ENCODE data around the gene GRIN2A. TPM values are rescaled to one million over a fixed set of nuclear protein-coding genes. Genes with fewer than 3 reads are reported as not detected.

GRIN2A gene
- polyA plus RNA-seq, 2 donors = 0.02 to 0.04 TPM

DNA sequence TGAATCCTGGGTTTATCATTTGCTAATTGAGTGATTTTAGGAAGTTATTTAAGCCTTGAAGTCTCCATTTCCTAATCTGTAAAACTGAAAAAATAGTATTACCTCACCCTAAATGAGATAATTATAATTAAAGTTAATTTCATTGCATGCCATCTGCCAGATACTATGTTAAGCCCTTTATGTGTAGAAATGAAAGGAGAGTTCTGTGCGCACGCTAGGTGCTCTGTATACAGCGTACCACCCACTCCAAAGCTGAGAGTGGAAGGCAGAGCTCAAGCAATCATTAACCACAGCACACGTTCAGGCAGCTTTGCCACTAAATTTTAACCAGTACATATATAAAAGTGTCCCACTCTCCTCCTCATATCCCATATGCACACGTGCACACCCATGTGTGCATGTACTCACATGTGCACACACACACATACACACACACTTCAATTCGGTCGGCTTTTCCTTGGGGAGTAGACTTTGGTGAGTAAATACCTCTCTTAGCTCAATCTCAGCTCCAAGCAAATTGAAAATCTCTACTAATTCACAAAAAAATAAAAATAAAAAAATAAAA is 204.8 kb downstream of the GRIN2A start:
- Histone ChIP-seq H3K9me3 (ENCODE audit: control insufficient read depth in 2 of 2, insufficient read depth in 1 of 2, low read depth in 1 of 2, low read length in 1 of 2) (no peaks in the 10 kb centered on the region), H3K4me3 (ENCODE audit: low read depth in 1 of 2, low read length in 2 of 2) (no peak overlapping the region), H3K27ac (ENCODE audit: low read depth in 2 of 2, low read length in 1 of 2) (no peak overlapping the region), H3K36me3 (ENCODE audit: control insufficient read depth in 2 of 2, insufficient read depth in 2 of 2, low read length in 1 of 2) (no peaks in the 10 kb centered on the region), H3K27me3 (ENCODE audit: control insufficient read depth in 1 of 2, insufficient read depth in 2 of 2, low read length in 2 of 2) (no peaks in the 10 kb centered on the region), H3K4me1 (ENCODE audit: control insufficient read depth in 2 of 2, insufficient read depth in 2 of 2, low read length in 1 of 2) (no peaks in the 10 kb centered on the region)
- 74 to 77% methylated on average over 7 of the region's 7 CpGs for WGBS, 2 donors

DNA sequence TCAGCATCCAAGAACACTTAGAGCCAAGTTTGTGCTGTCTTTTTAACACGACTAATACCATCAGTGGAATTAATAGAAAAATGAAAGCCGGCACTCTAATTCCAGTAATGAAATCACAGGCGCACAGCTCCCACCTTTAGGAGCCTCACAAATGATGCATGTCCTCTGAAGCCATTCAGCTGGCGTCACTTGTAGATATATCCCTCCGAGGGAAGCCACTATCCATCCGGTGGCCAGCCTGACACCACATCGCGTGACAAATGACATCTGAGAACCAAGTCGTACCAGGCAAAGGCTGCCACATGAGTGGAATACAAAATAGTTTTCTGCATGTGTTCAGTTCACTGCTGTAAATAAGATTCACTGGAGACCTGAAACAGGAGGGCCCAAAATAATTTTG is 205.6 kb downstream of the GRIN2A start:
- Histone ChIP-seq H3K36me3 (ENCODE audit: control insufficient read depth in 2 of 2, insufficient read depth in 2 of 2, low read length in 1 of 2) (no peaks in the 10 kb centered on the region), H3K27me3 (ENCODE audit: control insufficient read depth in 1 of 2, insufficient read depth in 2 of 2, low read length in 2 of 2) (no peaks in the 10 kb centered on the region), H3K27ac (ENCODE audit: low read depth in 2 of 2, low read length in 1 of 2) (no peak overlapping the region), H3K4me3 (ENCODE audit: low read depth in 1 of 2, low read length in 2 of 2) (no peak overlapping the region), H3K9me3 (ENCODE audit: control insufficient read depth in 2 of 2, insufficient read depth in 1 of 2, low read depth in 1 of 2, low read length in 1 of 2) (no peaks in the 10 kb centered on the region), H3K4me1 (ENCODE audit: control insufficient read depth in 2 of 2, insufficient read depth in 2 of 2, low read length in 1 of 2) (no peaks in the 10 kb centered on the region)
- WGBS, 2 donors = 78 to 79% methylated on average over 9 of the region's 9 CpGs

DNA sequence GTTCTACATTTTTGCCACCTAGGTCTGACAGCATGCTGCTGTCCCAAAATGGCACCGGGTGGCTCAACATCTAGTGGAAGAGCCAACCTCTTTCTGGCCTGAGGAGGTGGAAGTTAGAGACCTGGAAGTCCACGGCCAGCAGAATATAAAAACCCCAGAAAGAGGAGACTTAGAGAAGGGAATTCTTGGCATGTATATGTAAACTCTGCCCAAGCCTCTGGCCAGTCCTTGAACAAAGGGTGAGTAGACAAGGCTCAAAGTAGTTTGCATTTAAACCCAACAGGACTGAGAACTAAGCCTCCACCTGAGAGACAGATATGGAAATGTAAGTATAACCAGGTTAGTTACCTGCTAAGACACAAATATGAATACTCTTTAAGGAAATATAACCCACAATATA is 210.3 kb downstream of the GRIN2A start:
- no peaks in the 10 kb centered on the region for H3K36me3 ChIP-seq (ENCODE audit: control insufficient read depth in 2 of 2, insufficient read depth in 2 of 2, low read length in 1 of 2)
- WGBS, 2 donors = 55 to 73% methylated on average over 2 of the region's 2 CpGs
- no peaks in the 10 kb centered on the region for H3K9me3 ChIP-seq (ENCODE audit: control insufficient read depth in 2 of 2, insufficient read depth in 1 of 2, low read depth in 1 of 2, low read length in 1 of 2)

DNA sequence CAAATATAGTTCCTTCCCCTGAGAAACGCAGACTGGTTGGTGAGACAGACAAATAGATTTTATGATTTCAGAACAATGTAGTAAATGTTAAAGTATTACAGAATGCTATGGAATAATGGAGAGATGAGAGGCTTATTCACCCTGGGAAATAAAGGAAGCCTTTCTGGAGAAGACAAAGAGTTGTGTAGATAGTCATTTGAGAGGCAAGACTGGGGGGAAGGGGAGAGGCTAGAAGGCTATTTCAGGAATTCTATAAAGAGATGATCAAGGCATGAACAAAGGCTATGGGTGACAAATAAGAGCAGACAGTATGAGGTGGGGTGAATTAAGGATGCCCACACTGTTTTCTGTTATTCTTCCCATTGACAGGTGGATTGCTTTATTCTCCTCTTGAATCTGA is 211.4 kb downstream of the GRIN2A start:
- WGBS, 2 donors = 59 to 71% methylated on average over 1 of the region's 1 CpG
- Histone ChIP-seq H3K4me3 (ENCODE audit: low read depth in 1 of 2, low read length in 2 of 2) (no peak overlapping the region), H3K27ac (ENCODE audit: low read depth in 2 of 2, low read length in 1 of 2) (no peak overlapping the region), H3K4me1 (ENCODE audit: control insufficient read depth in 2 of 2, insufficient read depth in 2 of 2, low read length in 1 of 2) (no peaks in the 10 kb centered on the region), H3K9me3 (ENCODE audit: control insufficient read depth in 2 of 2, insufficient read depth in 1 of 2, low read depth in 1 of 2, low read length in 1 of 2) (no peaks in the 10 kb centered on the region), H3K27me3 (ENCODE audit: control insufficient read depth in 1 of 2, insufficient read depth in 2 of 2, low read length in 2 of 2) (no peaks in the 10 kb centered on the region), H3K36me3 (ENCODE audit: control insufficient read depth in 2 of 2, insufficient read depth in 2 of 2, low read length in 1 of 2) (no peaks in the 10 kb centered on the region)

More for the DNA sequence above, 210.3 kb downstream of the GRIN2A start:
- Histone ChIP-seq H3K4me1 (ENCODE audit: control insufficient read depth in 2 of 2, insufficient read depth in 2 of 2, low read length in 1 of 2) (no peaks in the 10 kb centered on the region), H3K4me3 (ENCODE audit: low read depth in 1 of 2, low read length in 2 of 2) (no peak overlapping the region), H3K27ac (ENCODE audit: low read depth in 2 of 2, low read length in 1 of 2) (no peak overlapping the region), H3K27me3 (ENCODE audit: control insufficient read depth in 1 of 2, insufficient read depth in 2 of 2, low read length in 2 of 2) (no peaks in the 10 kb centered on the region)

DNA sequence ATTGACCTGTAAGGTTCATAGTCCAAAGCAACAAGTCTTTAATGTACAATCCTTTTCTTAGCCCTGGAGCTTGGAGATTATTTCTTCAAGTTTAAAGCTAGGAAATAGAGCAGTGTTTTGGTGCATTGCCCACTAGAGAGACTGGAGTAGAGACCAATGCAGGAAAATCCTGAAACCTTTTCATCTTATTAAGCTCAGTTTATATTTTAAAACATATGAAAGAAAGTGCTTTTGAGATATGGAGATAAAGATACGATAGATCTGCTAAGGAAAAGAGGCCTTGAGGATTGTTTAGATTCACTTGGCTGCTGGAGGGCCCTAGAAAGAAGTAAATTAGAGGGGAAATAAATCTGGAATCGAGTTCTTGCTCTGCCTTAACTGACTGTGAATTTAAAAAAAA is 212.0 kb downstream of the GRIN2A start:
- Histone ChIP-seq H3K36me3 (ENCODE audit: control insufficient read depth in 2 of 2, insufficient read depth in 2 of 2, low read length in 1 of 2) (no peaks in the 10 kb centered on the region), H3K27me3 (ENCODE audit: control insufficient read depth in 1 of 2, insufficient read depth in 2 of 2, low read length in 2 of 2) (no peaks in the 10 kb centered on the region), H3K27ac (ENCODE audit: low read depth in 2 of 2, low read length in 1 of 2) (no peak overlapping the region), H3K4me1 (ENCODE audit: control insufficient read depth in 2 of 2, insufficient read depth in 2 of 2, low read length in 1 of 2) (no peaks in the 10 kb centered on the region), H3K4me3 (ENCODE audit: low read depth in 1 of 2, low read length in 2 of 2) (no peak overlapping the region), H3K9me3 (ENCODE audit: control insufficient read depth in 2 of 2, insufficient read depth in 1 of 2, low read depth in 1 of 2, low read length in 1 of 2) (no peaks in the 10 kb centered on the region)
- 43 to 46% methylated on average over 2 of the region's 2 CpGs for WGBS, 2 donors

DNA sequence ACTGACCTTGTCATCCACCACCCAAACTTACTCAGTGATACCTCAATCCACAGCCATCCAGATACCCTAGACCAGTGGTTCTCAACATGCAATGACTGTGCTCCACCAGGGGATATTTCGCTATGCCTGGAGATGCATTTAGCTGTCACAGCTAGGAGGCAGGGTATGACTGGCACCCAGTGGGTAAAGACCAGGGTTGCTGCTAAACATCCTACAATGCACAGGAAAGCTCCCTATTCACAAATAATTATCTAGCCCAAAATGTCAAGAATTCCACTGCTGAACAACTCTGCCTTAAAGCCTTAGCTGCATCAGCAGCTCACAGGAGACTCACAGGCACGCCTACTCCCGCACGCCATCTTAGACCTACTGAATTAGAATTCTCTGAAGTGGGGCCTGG is 212.6 kb downstream of the GRIN2A start:
- Histone ChIP-seq H3K4me1 (ENCODE audit: control insufficient read depth in 2 of 2, insufficient read depth in 2 of 2, low read length in 1 of 2) (no peaks in the 10 kb centered on the region), H3K4me3 (ENCODE audit: low read depth in 1 of 2, low read length in 2 of 2) (no peak overlapping the region), H3K27me3 (ENCODE audit: control insufficient read depth in 1 of 2, insufficient read depth in 2 of 2, low read length in 2 of 2) (no peaks in the 10 kb centered on the region), H3K36me3 (ENCODE audit: control insufficient read depth in 2 of 2, insufficient read depth in 2 of 2, low read length in 1 of 2) (no peaks in the 10 kb centered on the region), H3K27ac (ENCODE audit: low read depth in 2 of 2, low read length in 1 of 2) (no peak overlapping the region), H3K9me3 (ENCODE audit: control insufficient read depth in 2 of 2, insufficient read depth in 1 of 2, low read depth in 1 of 2, low read length in 1 of 2) (no peaks in the 10 kb centered on the region)
- WGBS, 2 donors = 94 to 97% methylated on average over 4 of the region's 4 CpGs

DNA sequence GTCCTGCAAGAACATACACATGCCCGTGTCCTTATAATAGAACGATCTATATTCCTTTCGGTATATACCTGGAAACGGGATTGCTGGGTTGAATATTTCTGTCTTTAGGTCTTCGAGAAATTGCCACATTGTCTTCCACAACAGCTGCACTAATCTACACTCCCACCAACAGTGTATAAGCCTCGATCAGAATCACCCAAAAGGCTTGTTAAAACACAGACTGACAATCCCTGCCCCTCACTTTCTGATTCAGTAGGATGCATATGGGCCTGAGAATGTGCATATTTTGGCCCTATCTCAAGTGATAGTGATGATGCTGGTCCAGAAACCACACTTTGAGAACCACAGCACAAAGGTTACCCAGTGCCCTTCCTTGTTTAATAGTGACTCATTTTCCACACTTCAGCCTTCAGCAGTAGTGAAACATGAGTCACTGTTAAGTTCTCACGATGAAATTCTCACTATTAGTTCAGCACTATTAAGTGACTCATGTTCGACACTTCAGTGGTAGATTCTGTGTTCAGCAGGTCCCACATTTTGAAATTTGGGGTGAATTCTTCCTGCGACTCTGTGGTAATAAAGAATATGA is 215.6 kb downstream of the GRIN2A start:
- Histone ChIP-seq H3K36me3 (ENCODE audit: control insufficient read depth in 2 of 2, insufficient read depth in 2 of 2, low read length in 1 of 2) (no peaks in the 10 kb centered on the region), H3K27me3 (ENCODE audit: control insufficient read depth in 1 of 2, insufficient read depth in 2 of 2, low read length in 2 of 2) (no peaks in the 10 kb centered on the region), H3K27ac (ENCODE audit: low read depth in 2 of 2, low read length in 1 of 2) (no peak overlapping the region), H3K4me3 (ENCODE audit: low read depth in 1 of 2, low read length in 2 of 2) (no peak overlapping the region), H3K9me3 (ENCODE audit: control insufficient read depth in 2 of 2, insufficient read depth in 1 of 2, low read depth in 1 of 2, low read length in 1 of 2) (no peaks in the 10 kb centered on the region), H3K4me1 (ENCODE audit: control insufficient read depth in 2 of 2, insufficient read depth in 2 of 2, low read length in 1 of 2) (no peaks in the 10 kb centered on the region)
- WGBS, 2 donors = 72 to 83% methylated on average over 9 of the region's 9 CpGs

DNA sequence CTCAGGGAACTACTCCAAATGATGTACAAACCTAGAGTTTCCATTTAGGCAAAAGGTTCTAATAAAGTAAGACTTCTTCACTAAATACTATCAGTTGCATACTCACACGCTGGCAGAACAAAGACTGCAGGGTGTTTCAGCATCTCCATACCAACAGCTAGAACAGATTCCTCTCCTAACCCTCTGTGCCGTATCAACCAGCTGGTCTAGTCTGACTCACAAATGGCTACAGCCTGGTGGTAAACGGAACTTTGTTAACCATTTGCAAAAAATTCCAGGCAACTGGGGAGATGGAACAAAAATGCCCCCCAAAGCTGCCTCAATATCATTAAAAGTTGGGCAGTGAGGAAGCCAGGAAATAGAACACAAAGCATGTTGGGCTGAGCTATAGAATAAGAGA is 217.1 kb downstream of the GRIN2A start:
- WGBS, 2 donors = 57 to 63% methylated on average over 3 of the region's 3 CpGs
- H3K4me1 ChIP-seq (ENCODE audit: control insufficient read depth in 2 of 2, insufficient read depth in 2 of 2, low read length in 1 of 2) = no peaks in the 10 kb centered on the region
- H3K36me3 ChIP-seq (ENCODE audit: control insufficient read depth in 2 of 2, insufficient read depth in 2 of 2, low read length in 1 of 2) = no peaks in the 10 kb centered on the region
- H3K27me3 ChIP-seq (ENCODE audit: control insufficient read depth in 1 of 2, insufficient read depth in 2 of 2, low read length in 2 of 2) = no peaks in the 10 kb centered on the region
- no peaks in the 10 kb centered on the region for H3K9me3 ChIP-seq (ENCODE audit: control insufficient read depth in 2 of 2, insufficient read depth in 1 of 2, low read depth in 1 of 2, low read length in 1 of 2)
- no peak overlapping the region for H3K27ac ChIP-seq (ENCODE audit: low read depth in 2 of 2, low read length in 1 of 2)
- no peak overlapping the region for H3K4me3 ChIP-seq (ENCODE audit: low read depth in 1 of 2, low read length in 2 of 2)

DNA sequence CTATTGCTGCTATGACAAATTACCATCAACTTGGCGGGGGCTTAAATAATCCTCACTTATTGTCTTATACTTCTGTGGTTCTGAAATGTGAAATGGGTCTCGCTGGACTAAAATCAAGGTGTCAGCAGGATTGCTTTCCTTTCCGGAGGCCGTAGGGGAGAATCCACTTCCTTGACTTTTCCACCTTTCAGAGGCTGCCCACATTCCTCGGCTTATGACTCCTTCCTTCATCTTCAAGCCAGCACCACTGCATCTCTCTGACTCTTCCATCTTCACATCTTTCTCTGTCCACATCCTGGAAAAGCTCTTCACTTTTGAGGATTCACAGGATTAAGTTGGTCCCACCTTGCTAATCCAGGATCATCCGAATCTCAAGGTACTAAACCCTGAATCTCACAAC is 217.8 kb downstream of the GRIN2A start:
- Histone ChIP-seq H3K4me1 (ENCODE audit: control insufficient read depth in 2 of 2, insufficient read depth in 2 of 2, low read length in 1 of 2) (no peaks in the 10 kb centered on the region), H3K27me3 (ENCODE audit: control insufficient read depth in 1 of 2, insufficient read depth in 2 of 2, low read length in 2 of 2) (no peaks in the 10 kb centered on the region), H3K4me3 (ENCODE audit: low read depth in 1 of 2, low read length in 2 of 2) (no peak overlapping the region), H3K27ac (ENCODE audit: low read depth in 2 of 2, low read length in 1 of 2) (no peak overlapping the region), H3K9me3 (ENCODE audit: control insufficient read depth in 2 of 2, insufficient read depth in 1 of 2, low read depth in 1 of 2, low read length in 1 of 2) (no peaks in the 10 kb centered on the region), H3K36me3 (ENCODE audit: control insufficient read depth in 2 of 2, insufficient read depth in 2 of 2, low read length in 1 of 2) (no peaks in the 10 kb centered on the region)
- 89 to 90% methylated on average over 6 of the region's 6 CpGs for WGBS, 2 donors

DNA sequence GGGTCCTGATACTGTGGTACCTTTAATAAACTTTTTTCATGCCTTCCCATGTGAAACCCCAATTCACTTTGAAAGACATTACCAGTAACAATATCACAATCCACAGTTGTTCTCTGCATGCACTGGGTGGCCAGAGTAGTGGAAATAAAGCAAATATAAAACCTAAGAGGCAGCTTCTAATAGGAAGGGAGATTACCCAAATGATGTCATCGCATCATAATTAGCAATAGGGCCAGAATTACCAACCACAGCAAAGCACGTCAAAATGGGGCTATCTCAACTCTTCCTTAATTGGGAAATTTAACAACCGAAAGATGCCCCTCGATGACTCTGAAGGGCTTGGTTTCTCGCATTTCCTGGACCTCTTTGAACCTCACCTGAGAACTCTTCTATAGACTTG is 224.8 kb downstream of the GRIN2A start:
- Histone ChIP-seq H3K9me3 (ENCODE audit: control insufficient read depth in 2 of 2, insufficient read depth in 1 of 2, low read depth in 1 of 2, low read length in 1 of 2) (no peaks in the 10 kb centered on the region), H3K27me3 (ENCODE audit: control insufficient read depth in 1 of 2, insufficient read depth in 2 of 2, low read length in 2 of 2) (no peaks in the 10 kb centered on the region), H3K4me3 (ENCODE audit: low read depth in 1 of 2, low read length in 2 of 2) (no peak overlapping the region), H3K4me1 (ENCODE audit: control insufficient read depth in 2 of 2, insufficient read depth in 2 of 2, low read length in 1 of 2) (no peaks in the 10 kb centered on the region), H3K36me3 (ENCODE audit: control insufficient read depth in 2 of 2, insufficient read depth in 2 of 2, low read length in 1 of 2) (no peaks in the 10 kb centered on the region), H3K27ac (ENCODE audit: low read depth in 2 of 2, low read length in 1 of 2) (no peak overlapping the region)
- WGBS, 2 donors = 84 to 86% methylated on average over 5 of the region's 5 CpGs

All from esophagus (tissue), 2 donors.